TTC549 (cell line): ENCODE data around the gene IGSF9.

Experiments used
- FAIRE-seq: peaks from 2 replicates; lab custom pipeline; 2012; peaks lifted over from hg19 to GRCh38; lab: Jason Lieb, UNC

The IGSF9 gene, protein sequence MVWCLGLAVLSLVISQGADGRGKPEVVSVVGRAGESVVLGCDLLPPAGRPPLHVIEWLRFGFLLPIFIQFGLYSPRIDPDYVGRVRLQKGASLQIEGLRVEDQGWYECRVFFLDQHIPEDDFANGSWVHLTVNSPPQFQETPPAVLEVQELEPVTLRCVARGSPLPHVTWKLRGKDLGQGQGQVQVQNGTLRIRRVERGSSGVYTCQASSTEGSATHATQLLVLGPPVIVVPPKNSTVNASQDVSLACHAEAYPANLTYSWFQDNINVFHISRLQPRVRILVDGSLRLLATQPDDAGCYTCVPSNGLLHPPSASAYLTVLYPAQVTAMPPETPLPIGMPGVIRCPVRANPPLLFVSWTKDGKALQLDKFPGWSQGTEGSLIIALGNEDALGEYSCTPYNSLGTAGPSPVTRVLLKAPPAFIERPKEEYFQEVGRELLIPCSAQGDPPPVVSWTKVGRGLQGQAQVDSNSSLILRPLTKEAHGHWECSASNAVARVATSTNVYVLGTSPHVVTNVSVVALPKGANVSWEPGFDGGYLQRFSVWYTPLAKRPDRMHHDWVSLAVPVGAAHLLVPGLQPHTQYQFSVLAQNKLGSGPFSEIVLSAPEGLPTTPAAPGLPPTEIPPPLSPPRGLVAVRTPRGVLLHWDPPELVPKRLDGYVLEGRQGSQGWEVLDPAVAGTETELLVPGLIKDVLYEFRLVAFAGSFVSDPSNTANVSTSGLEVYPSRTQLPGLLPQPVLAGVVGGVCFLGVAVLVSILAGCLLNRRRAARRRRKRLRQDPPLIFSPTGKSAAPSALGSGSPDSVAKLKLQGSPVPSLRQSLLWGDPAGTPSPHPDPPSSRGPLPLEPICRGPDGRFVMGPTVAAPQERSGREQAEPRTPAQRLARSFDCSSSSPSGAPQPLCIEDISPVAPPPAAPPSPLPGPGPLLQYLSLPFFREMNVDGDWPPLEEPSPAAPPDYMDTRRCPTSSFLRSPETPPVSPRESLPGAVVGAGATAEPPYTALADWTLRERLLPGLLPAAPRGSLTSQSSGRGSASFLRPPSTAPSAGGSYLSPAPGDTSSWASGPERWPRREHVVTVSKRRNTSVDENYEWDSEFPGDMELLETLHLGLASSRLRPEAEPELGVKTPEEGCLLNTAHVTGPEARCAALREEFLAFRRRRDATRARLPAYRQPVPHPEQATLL

DNA sequence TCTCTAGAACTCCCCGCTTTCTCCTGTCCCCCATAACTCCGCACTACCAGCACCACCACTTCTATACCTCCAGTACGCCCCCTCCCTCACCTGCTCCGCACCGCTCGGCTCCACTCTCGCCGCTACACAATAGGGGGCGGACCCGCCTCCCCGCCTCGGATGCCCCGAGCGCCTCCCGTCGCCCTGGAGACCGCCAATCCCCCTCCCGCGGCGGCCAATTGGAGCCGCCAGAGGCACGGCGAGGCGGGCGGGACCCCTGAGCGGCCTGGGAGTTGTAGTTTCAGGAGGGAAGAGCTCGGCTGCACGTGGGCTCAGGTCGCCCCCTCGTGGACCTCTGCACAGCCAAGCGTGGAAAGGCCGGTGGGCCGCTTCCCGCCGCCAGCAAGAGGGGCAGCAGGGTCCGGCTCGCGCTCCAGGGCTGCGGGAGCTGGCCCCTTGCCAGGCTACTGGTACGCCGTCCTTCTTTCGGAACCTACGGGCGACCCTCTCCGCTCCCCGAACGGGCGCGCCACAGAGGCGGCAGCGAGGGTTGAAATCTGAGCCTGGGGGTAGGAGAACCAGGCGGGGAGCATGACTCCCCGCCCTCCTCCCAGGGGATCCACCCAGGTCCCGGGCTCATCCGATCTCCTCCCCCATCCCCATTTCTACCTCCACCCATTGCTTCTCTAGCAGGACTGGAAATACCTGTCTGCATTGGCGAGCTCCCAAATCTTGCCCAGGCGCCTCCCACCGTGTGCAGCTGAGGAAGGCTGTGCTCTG is at the start of gene IGSF9:
Gene IGSF9, minus strand, starts transcription at position 131 of the 759 bp plus-strand sequence. CDS start 2,159 bp downstream, outside the sequence.
- FAIRE-seq = no peak

DNA sequence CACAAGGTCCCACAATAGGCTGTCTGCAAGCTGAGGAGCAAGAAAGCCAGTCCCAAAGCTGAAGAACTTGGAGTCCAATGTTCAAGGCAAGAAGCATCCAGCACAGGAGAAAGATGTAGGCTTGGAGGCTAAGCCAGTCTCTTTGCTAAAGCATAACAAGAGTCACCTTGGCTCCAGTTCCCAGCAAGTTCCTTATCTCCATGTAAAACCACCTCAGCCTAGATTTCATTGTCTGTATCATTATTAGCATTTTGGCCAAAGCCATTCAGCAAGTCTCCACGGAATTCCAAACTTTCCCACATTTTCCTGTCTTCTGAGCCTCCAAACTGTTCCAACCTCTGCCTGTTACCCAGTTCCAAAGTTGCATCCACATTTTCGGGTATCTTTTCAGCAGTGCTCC is 49.5 kb upstream of the IGSF9 start:
- FAIRE-seq = no peak

DNA sequence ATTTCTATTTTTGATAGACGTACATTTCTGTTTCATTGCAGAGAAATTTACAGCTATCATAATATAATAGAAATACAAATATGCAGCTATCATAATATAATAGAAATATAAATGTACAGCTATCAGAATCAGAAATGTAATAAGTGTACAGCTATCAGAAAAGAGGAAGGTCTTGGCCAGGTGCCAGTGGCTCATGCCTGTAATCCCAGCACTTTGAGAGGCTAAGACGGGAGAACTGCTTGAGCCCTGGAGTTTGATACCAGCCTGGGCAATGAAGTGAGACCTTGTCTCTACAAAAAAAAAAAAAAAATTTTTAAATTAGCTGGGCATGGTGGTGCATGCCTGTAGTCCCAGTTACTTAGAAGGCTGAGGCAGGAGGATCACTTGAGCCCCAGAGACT is 48.5 kb upstream of the IGSF9 start:
- FAIRE-seq = no peak

DNA sequence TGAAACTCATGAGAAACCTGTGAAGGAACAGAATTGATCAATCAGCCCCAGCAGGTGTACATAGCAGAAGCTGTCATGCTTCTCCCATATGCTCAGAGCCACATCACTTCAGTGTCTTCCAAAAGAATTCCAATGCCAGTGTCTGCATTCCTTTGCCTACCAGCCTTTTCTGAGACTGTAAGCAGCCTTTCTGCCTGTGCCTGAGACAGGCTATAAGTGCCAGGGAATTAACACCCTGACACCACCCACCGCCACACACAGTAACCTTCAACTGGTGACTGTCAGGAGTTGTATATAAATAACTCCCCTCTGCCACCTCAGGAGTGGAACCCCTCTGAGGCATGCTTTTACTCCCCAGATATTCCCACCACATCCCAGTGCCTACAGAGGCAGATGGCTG is 46.7 kb upstream of the IGSF9 start:
- no peak for FAIRE-seq

DNA sequence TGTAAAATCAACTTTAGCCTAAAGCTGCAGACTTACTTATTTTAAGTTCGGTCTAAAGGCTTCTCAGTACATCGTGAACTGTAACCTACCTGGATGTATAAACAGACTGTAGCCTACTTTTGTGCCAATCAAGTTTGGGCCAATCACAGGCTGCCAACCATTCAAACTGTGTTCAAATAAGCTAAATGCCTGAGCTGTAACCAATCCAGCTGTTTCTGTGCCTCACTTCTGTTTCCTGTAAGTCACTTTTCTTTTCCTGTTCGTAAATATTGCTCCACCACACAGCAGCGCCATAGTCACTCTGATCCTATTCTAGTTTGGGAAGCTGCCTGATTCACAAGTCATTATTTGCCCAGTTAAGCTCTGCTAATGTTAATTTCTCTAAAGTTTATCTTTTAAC is 46.1 kb upstream of the IGSF9 start:
- FAIRE-seq = no peak

DNA sequence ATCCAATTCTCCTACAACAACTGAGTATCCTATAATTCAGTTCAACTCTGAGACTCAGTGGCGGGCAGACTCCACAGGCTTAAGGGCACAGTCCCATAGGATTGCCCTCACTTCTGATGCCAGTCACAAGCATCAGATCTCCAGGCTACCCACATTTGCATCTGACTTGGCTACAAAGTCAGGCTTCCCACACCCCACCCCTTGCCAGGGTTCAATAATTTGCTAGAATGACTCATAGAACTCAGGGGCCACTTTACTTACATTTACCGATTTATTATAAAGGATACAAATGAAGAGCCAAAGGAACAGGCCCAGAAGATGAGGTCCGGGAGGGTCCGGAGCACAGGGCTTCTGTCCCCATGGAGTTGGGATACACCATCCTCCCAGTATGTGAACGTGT is 44.6 kb upstream of the IGSF9 start:
- FAIRE-seq = no peak

DNA sequence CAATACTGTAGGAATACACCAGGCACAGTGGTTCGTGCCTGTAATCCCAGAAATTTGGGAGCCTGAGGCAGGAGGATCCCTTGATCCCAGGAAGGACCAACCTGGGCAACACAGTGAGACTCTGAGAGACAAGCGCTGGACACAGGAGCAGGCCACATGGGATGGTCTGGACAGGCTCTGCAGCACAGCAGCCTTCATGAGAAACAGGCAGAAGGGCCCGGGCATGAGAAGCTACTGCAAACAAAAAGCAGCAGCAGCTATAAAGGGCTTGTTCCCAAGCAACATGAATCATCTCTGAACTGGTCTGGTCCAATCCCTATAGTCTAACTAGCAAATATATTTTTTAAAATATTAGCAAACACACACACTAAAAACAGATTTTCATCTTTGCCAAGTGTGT is 44.2 kb upstream of the IGSF9 start:
- FAIRE-seq = no peak

DNA sequence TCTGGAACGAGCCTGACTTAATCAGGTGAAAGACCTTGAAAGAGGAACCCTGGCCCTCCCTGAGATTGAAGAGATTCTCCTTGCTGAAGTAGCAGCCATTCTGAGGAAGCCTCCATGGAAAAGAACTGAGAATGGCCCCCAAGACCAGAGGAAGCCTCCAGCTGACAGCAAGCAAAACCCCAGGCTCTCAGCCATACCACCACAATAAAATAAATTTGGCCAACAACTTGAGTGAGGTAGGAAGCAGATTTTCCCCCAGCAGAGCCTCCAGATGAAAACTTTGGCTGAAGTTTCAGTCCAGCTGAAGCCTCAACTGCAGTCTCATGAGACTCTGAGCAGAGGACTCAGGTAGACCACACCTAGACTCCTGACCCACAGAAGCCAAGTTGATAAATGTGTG is 42.6 kb upstream of the IGSF9 start:
- no peak for FAIRE-seq

DNA sequence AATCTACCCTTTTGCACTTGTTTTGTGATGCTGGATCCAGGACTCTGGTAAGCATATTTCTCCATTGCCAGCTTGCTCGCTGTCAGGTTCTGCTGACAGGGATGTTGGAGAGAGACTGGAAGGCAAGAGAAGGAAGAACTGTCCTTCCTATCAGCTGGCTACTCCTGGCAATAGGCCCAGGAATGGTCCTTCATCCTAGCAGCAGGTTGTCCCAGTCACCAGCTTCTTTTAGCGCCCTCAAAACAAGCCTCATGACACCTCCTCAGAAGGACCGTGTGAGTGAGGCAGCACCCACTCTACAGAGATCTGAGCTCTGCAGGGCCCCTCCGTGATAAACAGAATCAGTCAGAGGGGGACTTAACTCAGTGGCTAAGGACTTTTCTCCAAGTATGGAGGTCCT is 41.8 kb upstream of the IGSF9 start:
- no peak for FAIRE-seq

DNA sequence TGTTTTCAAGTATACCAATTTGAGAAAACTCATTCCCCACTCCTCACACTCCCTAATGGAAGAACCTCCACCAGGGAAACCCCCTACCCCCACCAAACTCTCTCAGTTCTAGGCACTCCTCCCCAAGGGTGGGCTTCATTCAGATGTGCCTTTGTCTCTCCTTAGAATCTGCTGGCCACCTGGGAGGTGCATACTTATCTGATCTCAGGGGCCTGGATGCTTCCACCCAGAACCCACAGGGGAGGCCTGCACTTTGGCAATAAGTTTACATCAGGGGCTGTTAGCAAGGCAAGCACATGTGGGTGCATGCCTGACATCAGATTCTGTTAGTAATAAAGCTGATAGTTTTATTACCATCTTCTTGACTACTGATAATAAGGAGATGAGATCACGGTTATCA is 41.1 kb upstream of the IGSF9 start:
- no peak for FAIRE-seq

DNA sequence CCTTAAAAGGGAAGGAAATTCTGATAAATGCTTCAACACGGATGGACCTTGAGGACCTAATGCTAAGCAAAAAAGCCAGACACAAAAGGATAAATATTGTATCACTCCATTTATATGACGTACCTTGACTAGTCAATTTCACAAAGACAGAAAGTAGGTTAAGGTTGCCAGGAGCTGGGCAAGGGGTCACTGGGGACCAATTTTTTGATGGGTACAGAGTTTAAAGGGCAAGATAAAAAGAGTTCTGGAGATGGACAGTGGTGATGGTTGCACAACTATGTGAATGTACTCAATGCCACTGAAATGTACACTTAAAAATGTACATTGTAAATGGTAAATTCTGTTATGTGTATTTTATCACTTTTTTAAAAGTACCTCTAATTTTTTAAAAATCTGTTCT is 40.7 kb upstream of the IGSF9 start:
- no peak for FAIRE-seq

DNA sequence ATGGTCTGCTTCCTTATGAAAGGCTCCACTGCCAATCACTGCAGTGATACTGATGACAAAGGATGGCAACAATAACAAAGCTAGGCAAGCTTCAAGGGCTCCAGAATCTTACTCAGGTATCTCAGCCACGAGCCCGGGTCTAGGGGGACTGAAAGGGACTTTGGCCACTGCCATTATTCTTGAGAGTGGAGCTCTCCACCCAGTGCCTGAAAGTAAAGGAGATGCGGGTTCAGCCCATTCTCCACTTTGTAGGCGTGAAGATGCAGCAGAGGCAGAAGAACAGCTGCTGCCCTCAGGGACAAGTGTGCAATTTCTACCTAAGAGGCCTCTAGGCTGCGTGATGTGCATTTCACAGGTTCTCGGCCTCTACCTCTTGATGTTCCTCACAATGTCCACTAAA is 40.1 kb upstream of the IGSF9 start:
- no peak for FAIRE-seq

DNA sequence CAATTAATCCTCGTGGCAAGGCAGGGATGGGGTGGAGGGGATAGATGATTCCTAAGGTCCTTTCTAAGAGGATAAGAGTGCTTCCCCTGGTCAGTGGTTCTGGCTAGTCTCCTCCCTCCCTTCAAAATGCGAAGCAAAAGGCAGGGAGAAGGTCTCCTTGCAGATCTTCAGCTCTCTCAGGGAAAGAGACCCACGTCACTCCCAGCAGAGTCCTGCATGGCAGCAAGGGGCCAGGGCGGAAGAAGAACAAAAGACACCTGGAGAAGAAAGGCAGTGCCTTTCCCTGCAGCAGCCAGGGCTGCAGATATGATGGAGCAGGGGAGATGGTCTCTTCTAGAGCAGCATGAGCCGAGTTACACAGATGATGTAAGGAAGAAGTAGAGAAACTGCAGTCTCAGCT is 38.3 kb upstream of the IGSF9 start:
- no peak for FAIRE-seq

DNA sequence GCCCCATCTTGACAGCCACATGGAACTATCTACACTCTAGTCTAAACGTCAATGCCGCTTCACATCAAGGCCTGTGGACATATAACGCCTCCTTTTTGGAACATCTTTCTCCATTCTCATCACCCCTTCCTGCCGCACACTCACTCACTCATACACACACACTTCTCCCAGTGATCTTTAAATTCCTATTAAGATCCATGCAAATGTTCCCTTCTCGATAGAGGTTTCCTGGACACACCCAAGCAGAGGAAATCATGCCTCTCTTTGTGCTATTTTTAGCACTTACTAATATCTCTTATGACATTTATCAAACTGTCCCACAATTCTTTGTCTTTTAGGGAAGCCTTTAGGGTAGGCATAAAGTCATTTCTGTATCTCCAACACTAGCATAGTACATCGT is 36.9 kb upstream of the IGSF9 start:
- FAIRE-seq = no peak

DNA sequence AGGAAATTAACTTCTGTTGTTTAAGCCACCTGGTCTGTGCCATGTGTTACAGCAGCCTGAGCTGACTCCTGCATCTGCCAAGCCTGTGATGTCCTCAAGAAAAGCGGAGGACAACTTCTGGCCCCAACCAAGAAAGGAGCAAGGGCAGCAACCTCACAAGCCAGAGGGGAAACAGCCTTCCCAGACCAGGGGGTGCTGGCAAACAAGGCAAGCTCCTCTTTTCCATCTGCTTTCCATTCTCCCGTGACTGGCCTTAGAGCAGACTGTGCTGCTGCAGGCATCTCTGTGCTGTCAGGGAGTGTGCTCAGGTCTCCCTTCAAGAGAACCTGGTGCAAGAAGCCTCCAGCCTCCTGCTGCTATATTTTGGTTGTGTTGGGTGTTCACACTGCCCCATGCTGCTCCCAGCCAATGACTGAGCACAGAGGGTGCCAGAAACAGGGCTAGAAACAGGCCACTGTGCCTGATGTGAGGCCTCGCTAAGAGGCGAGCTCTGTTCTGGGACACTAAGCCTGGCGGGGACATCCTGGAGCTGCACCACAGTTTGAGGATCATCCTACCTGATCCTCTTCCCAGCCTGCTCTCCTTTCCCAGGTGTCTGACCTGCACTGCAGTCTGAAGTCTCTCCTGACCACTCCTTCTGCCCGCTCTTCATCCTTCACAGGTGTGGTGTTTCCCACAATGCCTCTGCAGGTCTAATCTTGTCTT is 36.1 kb upstream of the IGSF9 start:
- no peak for FAIRE-seq

DNA sequence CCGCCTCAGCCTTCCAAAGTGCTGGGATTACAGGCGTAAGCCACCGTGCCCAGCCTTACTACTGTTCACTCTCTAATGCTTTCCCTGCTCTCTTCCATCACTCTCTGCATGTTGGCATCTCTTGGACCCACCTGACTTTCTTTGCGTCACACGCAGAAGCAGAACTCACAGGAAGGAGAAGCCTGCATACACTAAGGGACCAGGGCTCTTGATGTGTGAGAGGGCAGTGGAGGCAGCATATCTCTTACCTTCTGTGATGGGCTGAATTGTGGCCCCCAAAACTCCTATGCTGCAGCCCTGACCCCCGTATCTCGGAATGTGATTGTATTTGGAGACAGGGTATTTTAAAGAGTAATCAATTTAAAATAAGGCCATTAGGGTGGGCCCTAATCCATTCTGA is 35.4 kb upstream of the IGSF9 start:
- FAIRE-seq = no peak

DNA sequence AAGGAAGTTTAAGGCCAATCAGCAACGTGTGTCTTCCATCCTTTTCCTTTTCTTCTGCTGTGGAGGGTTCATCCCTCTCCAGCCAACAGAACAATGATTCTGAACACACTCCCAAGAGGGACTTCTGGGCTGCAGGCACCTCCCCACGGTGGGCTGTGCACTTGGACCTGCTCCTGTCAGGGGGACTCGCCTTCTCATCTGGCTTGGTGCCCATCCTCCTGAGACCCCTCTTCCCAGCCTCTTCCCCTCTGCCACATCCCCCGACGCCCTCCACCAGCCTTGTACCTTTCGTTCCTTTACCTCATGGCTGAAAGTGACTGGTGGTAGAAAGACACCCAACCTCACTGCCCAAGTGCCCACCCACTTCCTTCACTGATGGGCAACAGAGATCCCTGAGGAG is 34.7 kb upstream of the IGSF9 start:
- FAIRE-seq = no peak

DNA sequence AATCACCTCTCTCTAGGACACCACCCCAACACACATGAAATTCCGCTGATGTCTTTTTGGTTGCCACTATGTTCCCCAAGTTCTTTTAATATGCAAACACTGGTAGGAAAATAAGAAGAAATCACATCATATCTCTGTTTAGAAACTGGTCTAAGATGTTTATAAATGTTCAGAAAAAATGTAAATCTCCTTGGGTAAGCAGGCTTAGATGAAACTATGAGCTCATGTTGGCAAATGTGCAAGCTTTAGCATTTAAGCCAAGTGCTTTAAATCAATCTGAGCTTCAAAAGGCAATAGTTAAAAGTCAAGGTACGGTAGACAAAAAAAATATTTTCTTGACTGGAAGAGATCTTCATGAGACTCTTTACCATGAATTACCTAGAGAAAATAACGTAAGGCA is 33.8 kb upstream of the IGSF9 start:
- FAIRE-seq = no peak

DNA sequence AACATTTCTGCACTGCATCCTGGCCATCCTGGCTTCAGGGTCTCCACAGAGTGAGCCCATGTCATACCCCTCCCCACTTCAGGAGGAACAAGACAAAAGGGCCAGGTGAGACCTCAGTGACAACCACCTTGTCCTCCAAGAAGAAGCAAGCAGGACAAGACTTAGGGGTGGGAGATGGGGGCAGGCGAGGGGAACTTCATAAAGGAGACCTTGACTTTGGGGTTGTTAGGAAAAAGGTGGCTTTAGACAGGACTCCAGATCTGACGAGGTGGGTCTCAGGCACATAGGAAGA is 32.6 kb upstream of the IGSF9 start:
- FAIRE-seq = no peak

DNA sequence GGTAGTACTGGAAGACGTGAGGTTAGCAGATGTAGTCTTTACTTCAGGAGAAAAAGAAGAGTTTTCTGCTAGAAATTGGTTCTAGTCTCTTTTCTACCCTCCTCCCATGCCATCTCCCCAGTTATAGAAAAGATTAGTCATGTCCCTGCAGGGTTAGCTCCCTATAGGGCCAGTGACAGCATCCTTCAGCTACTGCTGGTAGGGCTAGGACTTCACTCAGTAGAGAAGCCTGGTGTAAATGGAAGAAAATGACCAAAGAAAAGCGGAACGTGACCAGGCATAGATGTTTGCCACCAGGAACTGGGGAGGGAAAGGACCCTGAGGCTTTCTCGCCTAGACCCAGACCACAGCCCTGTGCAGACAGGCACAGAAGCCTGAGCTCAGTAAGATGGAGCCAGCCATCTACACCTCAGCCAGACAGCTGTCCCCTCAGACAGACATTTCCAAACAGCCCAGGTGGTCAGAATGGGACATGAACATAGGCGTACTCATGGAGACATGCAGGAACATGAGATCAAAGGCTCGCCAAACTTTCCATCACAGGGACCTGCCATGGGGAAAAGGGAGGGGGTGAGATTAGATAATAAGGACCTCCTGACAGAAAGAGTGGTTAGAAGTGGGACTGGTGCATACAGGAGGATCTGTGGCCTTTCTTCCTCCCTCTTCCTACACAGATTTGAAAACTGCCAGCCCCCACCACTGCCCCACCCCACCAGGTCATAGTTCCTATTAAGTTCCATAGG is 32.1 kb upstream of the IGSF9 start:
- no peak for FAIRE-seq

DNA sequence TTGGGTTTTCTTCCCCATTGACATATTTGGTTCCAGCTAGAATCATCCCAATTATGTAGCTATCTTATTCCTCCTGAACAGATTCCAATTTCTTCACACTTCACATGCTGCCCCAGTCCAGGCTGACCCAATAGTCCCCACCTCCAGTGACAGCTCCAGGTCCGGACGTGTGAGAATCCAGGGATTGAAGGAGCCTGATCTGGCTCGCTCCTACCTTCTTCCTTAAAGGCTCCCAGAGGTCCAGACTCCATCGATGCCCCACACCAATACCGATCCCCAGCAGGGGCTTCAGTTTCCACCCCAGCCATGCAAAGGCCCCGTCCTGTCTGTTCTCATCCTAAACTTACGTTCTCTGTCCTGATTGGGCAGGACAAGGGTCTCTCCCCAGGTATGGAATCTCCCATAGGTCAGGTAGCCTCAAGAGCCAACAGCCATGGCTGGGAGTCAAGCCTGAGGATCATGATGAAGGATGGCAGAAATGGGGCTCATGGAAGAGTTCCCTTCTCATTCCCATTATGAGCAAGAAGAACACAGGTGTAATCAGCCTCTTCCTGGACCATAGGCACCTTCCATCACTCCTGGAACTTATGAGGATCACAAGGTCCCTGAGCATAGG is 29.0 kb upstream of the IGSF9 start:
- no peak for FAIRE-seq
